A375 (cell line): ENCODE data around the gene SKA2. TPM values are rescaled to one million over a fixed set of nuclear protein-coding genes. Genes with fewer than 3 reads are reported as not detected.

Experiments used
- small RNA-seq: library from RNA; depleted of rRNA; stranded (forward); fragments of <200 nt; gene quantifications from one replicate; pipeline ENCODE3, GENCODE V24; 2014
- total RNA-seq: library from RNA; depleted of rRNA; stranded (reverse); fragments of >200 nt; shearing (Covaris generic); gene quantifications from 2 replicates; pipeline ENCODE4 v1.2.3, GENCODE V29; 2014; rRNA removed

The SKA2 gene, protein sequence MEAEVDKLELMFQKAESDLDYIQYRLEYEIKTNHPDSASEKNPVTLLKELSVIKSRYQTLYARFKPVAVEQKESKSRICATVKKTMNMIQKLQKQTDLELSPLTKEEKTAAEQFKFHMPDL
- total RNA-seq: 103 and 115 TPM in 2 replicates

DNA sequence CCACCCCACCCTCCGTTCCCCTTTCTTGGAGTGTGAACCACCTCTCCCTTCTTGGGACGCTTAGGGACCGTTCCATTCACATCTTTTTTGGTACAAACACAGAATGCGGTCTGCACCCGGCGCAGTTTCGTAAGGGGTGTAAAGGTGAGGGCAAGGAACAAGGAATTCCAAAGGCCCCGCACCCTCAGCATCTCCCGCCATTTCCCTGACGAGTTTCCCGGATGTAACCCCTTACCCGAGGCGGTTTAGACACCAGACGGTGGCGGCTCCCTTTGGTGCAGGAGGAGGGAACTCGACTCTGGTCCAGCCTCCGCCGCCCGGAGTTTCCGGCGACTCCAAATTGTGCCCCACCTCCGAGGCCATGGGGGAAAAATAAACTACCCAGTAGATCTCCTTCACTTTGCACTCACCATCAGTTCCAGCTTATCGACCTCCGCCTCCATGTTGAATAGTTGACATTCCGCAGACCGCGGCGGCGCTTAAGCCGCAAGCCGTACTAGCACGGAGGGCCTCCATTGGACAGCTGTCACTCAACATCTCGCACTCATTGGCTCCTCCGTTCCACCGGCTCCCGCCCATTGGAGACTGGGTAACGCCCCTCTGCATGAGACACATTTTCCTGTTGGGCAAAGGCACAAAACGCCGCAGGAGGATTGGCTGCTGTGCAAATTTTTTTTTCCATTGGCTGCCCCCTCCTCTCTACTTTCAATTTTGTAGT, at the start of gene SKA2:
Gene SKA2 (minus strand): TSS at position 466 of the 718 bp plus-strand sequence. CDS start 23 bp downstream, at position 443.

DNA sequence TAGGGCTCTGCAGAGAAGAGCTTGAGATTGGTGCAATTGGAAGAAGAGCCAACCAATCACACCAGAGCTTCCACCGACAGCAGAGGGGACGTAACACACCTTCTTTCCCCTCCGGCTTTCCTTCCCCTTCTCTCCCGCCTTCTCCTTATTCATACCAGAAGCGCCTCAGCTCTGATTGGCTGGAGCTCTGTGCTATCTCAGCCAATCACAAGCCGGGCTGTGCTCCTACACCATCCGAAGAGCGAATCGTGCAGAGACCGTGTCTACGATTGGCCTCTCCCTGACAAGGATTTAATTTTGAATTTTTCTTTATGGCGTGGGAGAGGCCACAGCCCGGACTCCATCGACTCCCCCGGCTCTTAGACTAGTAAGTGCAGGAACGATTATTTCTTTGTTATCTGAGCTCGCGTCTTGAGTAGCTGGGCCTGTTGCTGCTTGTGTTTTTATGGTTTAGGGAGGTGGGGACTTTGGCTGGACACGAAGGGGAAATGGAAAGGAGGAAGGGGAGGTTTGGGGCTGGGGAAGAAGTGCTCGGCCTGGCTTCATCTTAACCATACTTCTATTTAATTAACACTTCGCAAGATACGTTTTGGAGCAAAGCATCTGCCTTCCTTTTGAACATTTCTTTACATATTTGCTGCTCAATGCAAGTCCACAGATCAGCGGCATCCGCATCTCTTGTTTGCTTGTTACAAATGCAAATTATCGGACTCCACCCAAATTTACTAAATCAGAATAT, 622 bp upstream of the SKA2 start, which contains the start of gene PRR11:
Gene PRR11 (plus strand): TSS at position 308 of the 739 bp plus-strand sequence. CDS start 14,007 bp downstream, outside the sequence.

DNA sequence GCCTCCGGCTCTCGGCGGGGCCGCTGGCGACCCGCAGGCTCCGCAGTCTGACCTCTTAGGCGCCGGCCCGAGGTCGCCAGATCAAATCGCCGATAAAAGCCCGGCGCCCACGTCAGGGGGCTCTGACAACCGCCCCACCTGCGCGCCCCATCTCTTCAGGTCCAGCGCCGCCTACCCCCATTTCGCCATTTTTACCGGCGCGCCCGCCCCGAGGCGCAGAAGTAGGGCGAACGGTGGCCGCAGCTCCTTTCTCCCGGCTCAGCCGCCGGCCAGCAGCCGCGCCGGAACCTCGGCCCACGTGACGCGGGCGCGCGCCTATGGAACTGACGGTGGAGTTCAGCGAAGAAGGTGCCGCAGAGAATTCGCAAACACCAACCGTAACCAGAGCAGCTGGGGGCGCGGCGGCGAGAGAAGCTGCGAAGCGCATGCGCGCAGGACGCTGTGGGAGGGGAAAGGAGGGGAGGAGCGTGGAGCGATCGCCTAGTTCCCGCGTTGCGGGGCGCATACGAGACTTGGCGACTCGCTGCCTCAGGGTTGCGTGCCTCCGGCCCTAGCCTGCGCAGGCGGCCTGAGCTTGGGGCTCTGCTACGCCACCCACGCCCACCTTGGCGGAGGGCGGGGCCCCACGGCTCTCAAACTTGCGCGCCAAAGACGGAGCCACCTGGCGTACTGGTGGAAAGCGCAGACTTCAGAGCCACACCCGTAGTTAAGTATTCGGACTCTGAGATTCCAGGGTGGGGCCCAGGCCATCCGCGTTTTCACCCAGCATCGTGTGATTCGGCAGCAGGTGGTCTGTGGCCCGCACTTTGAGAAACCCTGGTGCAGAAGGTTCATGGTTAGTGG, 48.3 kb downstream of the SKA2 start, which contains the start of gene TRIM37:
Gene TRIM37 (minus strand): TSS at position 418 of the 843 bp plus-strand sequence. CDS start 419 bp downstream, outside the sequence.

Small RNA genes lying within 50 kb of the gene (small RNA-seq; reads per million reads assigned to genes)
- gene MIR301A: 7.7 reads per million, percentile 87 among the genes with 10 or more reads in this experiment
- 2.3 reads per million, percentile 75 among the genes with 10 or more reads in this experiment for gene MIR454
- 0.46 reads per million, percentile 17 among the genes with 10 or more reads in this experiment for gene RNU2-58P

Other genes starting within 250 kb of the SKA2 start
- 24.2 and 27.5 TPM in 2 replicates for gene TRIM37, start 48.3 kb downstream of the SKA2 start, total RNA-seq
- 22.2 and 24.7 TPM in 2 replicates for gene PRR11, start 560 bp upstream of the SKA2 start, total RNA-seq
- gene SMG8, start 54.8 kb upstream of the SKA2 start, total RNA-seq: 14.5 and 16.8 TPM in 2 replicates
- 2.9 and 4.0 TPM in 2 replicates for gene GDPD1, start 65.3 kb upstream of the SKA2 start, total RNA-seq
- 3.1 and 4.1 TPM in 2 replicates for gene YPEL2, start 176.5 kb upstream of the SKA2 start, total RNA-seq